Psoas muscle (tissue), 8 donors: ENCODE data around the gene SOX18. TPM values are rescaled to one million over a fixed set of nuclear protein-coding genes. Genes with fewer than 3 reads are reported as not detected.
A peak's percentile ranks its signal among the peaks of the same experiment; 100 is the strongest.

Source experiments
- ATAC-seq, 4 donors: fragments of 200-7000 bp; cut with Tn5 transposase; one replicate each; pipeline ENCODE4 v1.9.1; 2020; ENCODE audit warnings: moderate library complexity in 3 of 4, mild to moderate bottlenecking in 2 of 4
- DNase-seq, 2 donors: peaks; one replicate each; pipeline ENCODE4 v3.0.0-alpha.2; 2020
- H3K27ac ChIP-seq: fragments of 200-600 bp; one replicate; pipeline ENCODE4 v1.8.0; 2022
- H3K27me3 ChIP-seq, 3 donors: fragments of 200-600 bp in 1 of 3; one replicate each; pipeline versions ENCODE4 v1.6.1 to v1.8.0; 2013 to 2022; ENCODE audit warnings: low read length in 2 of 3, mild to moderate bottlenecking in 2 of 3, moderate library complexity in 1 of 3; ENCODE audit not compliant: insufficient read depth in 3 of 3
- H3K36me3 ChIP-seq, 2 donors: fragments of 200-600 bp in 1 of 2; one replicate each; pipeline versions ENCODE4 v1.6.1 to v1.8.0; 2013 to 2022; ENCODE audit warnings: low read depth in 1 of 2, mild to moderate bottlenecking in 1 of 2, moderate library complexity in 1 of 2; ENCODE audit not compliant: insufficient read depth in 1 of 2
- H3K4me1 ChIP-seq: fragments of 200-600 bp; one replicate; pipeline ENCODE4 v1.8.0; 2022
- H3K4me3 ChIP-seq: fragments of 200-600 bp; one replicate; pipeline ENCODE4 v1.8.0; 2022; ENCODE audit warnings: mild to moderate bottlenecking
- H3K9me3 ChIP-seq: fragments of 200-600 bp; one replicate; pipeline ENCODE4 v1.8.0; 2022
- WGBS, 3 donors: extraction: QIAGEN DNeasy Blood & Tissue Kit; methylation state at CpG; one replicate each; pipeline versions ENCODE4 v1.1.6 to v1.1.7; 2013; 5-methylcytosine and 5-hydroxymethylcytosine counted together
- intact Hi-C, 2 donors: fragments of 100-400 bp; cut with DNase I; formaldehyde crosslinking; loops; one replicate each; pipeline versions ENCODE4 v1.11.0 to v1.14.2; 2022
- polyA plus RNA-seq, 3 donors: library from polyadenylated mRNA; stranded (reverse); fragments of 200-250 nt; gene quantifications; one replicate each; pipeline ENCODE4 v1.2.3, GENCODE V29; 2013
- total RNA-seq, 4 donors: library from RNA; stranded (reverse); fragmentation: NEBNext Ultra II Directional in 2 of 4; extraction: Animal tissue kit (Norgen Biotek cat#: 25700) in 2 of 4; gene quantifications; one replicate each; pipeline versions ENCODE4 v1.2.1 to v1.2.4, GENCODE V29; 2021 to 2023
- TF ChIP-seq, protein P1 (sequence below): fragments of 200-600 bp; IDR thresholded peaks from one replicate; pipeline ENCODE4 v1.8.0; 2022; ENCODE audit warnings: antibody characterized with exemption
- donor health status: healthy with polysubstance abuse.
- donor health status: DM: no; HTN: no; CAD: no; lungs with moderate emphysema.
- donor health status: Bipolar disorder and iron deficiency.
- donor health status: healthy.
- donor health status: DM: yes; HTN: yes; CAD: no.
- donor health status: DM: no; HTN: no; CAD: no.
- donor health status: DM: no; HTN: no; CAD: no.
- donor health status: DM: yes; HTN: yes; CAD: no.

The SOX18 gene
- total and polyA plus RNA-seq, 7 donors, result 4.2 to 50.8 (median 15.4) TPM

GRCh38 chr20:64038224-64038564 lies 11.2 kb downstream of the SOX18 start:
- Histone ChIP-seq H3K4me3 (peak overlapping the region; percentile 67), H3K36me3 (peaks cover 0 to 21% of the 10 kb centered on the region in 2 donors), H3K27ac (peak overlapping the region; percentile 67), H3K4me1 (peaks cover 10% of the 10 kb centered on the region), H3K9me3 (no peaks in the 10 kb centered on the region), H3K27me3 (peaks cover 0 to 66% (median 21%) of the 10 kb centered on the region in 3 donors)
- TF ChIP-seq, protein P1, sequence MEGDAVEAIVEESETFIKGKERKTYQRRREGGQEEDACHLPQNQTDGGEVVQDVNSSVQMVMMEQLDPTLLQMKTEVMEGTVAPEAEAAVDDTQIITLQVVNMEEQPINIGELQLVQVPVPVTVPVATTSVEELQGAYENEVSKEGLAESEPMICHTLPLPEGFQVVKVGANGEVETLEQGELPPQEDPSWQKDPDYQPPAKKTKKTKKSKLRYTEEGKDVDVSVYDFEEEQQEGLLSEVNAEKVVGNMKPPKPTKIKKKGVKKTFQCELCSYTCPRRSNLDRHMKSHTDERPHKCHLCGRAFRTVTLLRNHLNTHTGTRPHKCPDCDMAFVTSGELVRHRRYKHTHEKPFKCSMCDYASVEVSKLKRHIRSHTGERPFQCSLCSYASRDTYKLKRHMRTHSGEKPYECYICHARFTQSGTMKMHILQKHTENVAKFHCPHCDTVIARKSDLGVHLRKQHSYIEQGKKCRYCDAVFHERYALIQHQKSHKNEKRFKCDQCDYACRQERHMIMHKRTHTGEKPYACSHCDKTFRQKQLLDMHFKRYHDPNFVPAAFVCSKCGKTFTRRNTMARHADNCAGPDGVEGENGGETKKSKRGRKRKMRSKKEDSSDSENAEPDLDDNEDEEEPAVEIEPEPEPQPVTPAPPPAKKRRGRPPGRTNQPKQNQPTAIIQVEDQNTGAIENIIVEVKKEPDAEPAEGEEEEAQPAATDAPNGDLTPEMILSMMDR, result no peak
- intact Hi-C loops, result loop anchor here in 1 of 2 donors (5.0 kb wide), 1 partner anchor 84 kb away; no protein-coding TSS in a partner anchor
- WGBS, 3 donors, result 0 to 2% (median 1%) methylated on average over 21 to 30 of the region's 30 CpGs
- ATAC-seq (peak in 3 of 4 donors; percentile 3 to 13 (median 5)), DNase-seq (no peak)

GRCh38 chr20:64037498-64038213 lies 11.8 kb downstream of the SOX18 start:
- TF ChIP-seq, protein P1, result no peak
- WGBS, 3 donors, result 7 to 8% (median 7%) methylated on average over 35 to 36 of the region's 36 CpGs
- intact Hi-C loops, result loop anchor here in 1 of 2 donors (5.0 kb wide), 1 partner anchor 85 kb away; no protein-coding TSS in a partner anchor
- no peak for ATAC-seq
- no peak for DNase-seq
- Histone ChIP-seq H3K36me3 (peaks cover 0 to 26% of the 10 kb centered on the region in 2 donors), H3K27me3 (peaks cover 0 to 62% (median 21%) of the 10 kb centered on the region in 3 donors), H3K27ac (no peak overlapping the region), H3K4me1 (peaks cover 10% of the 10 kb centered on the region), H3K9me3 (no peaks in the 10 kb centered on the region), H3K4me3 (peak overlapping the region; percentile 67)

GRCh38 chr20:64037199-64037497 lies 12.3 kb downstream of the SOX18 start:
- intact Hi-C loops, result loop anchor here in 1 of 2 donors (5.0 kb wide), 1 partner anchor 85 kb away; no protein-coding TSS in a partner anchor
- H3K27ac ChIP-seq, result no peak overlapping the region

DNA sequence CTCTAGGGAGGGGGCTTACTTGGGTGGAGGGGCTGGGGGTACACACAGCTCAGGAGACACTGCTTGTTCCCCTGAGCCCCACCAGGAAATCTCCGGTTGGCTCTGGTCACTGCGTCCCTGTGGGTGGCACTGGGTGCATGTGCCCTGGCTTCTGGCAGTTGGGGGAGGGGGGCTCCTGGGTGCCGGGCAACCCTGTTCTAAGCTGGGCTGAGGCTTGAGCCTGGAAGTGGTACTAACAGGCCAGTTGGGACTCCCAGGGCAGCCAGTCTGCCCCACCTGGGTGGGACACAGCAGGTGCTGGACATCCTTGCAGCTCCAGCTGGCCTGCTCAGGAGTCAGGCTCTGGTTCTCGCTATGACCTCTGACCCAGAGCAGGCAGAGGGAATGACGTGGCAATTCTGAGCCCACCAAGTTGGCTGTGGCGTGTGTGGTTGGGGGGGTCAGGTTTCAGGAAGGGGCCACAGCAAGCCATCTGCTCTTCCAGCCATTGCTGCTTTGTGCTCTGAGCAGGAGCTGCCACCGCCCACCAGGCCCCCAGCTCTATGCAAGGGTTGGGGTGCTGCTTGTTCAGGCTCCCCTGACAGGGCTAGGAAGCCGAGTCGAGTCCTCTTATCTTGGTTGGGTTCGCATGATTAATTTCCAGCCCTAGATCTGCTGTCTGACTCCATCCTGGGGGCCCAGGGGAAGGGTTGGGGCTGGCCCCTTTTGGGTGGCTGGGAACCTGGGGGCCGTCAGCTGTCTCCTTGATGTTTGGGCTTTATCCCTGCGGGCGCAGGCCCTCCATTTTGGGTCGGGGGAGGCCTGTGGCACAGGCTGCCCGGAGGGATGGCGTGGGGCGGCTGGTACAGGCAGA lies 12.9 kb downstream of the SOX18 start:
- H3K36me3 ChIP-seq, result peaks cover 0 to 37% of the 10 kb centered on the region in 2 donors
- TF ChIP-seq, protein P1, result no peak
- intact Hi-C loops, result loop anchor here in 1 of 2 donors (5.0 kb wide), 1 partner anchor 86 kb away; no protein-coding TSS in a partner anchor
- H3K9me3 ChIP-seq, result no peaks in the 10 kb centered on the region
- H3K27me3 ChIP-seq, result peaks cover 0 to 53% (median 14%) of the 10 kb centered on the region in 3 donors
- WGBS, 3 donors, result 60 to 75% (median 61%) methylated on average over 15 to 17 of the region's 17 CpGs
- ATAC-seq (no peak), DNase-seq (no peak)
- H3K4me1 ChIP-seq, result peaks cover 10% of the 10 kb centered on the region
- no peak overlapping the region for H3K4me3 ChIP-seq
- no peak overlapping the region for H3K27ac ChIP-seq

More at GRCh38 chr20:64037199-64037497, 12.3 kb downstream of the SOX18 start:
- Histone ChIP-seq H3K36me3 (peaks cover 0 to 32% of the 10 kb centered on the region in 2 donors), H3K27me3 (peaks cover 0 to 59% (median 17%) of the 10 kb centered on the region in 3 donors), H3K4me3 (no peak overlapping the region), H3K9me3 (no peaks in the 10 kb centered on the region), H3K4me1 (peaks cover 10% of the 10 kb centered on the region)
- no peak for ATAC-seq
- DNase-seq, result no peak
- TF ChIP-seq, protein P1, result no peak
- 64 to 68% (median 66%) methylated on average over 3 of the region's 3 CpGs for WGBS, 3 donors
